Stomach (tissue), 4 donors: ENCODE data around the gene USP34.

Source experiments
- CTCF ChIP-seq, 7 experiments: fragments of 450-650 bp in 4 of 7; fragments of 200-600 bp in 3 of 7; sonication (generic) in 3 of 7; IDR thresholded peaks; one replicate each; pipeline ENCODE4 v1.5.1; 2016 to 2019; ENCODE audit warnings: antibody characterized with exemption in 7 of 7, control low read depth in 2 of 7, mild to moderate bottlenecking in 1 of 7
- POLR2A ChIP-seq, 4 donors: fragments of 450-650 bp; IDR thresholded peaks; one replicate each; pipeline ENCODE4 v1.6.1; 2016; ENCODE audit warnings: antibody characterized with exemption in 4 of 4, control low read depth in 2 of 4, mild to moderate bottlenecking in 1 of 4, moderate library complexity in 1 of 4
- POLR2AphosphoS5 ChIP-seq, 3 donors: sonication (generic); formaldehyde crosslinking; IDR thresholded peaks; one replicate each; pipeline ENCODE4 v1.6.1; 2016; ENCODE audit warnings: antibody characterized with exemption in 3 of 3

GRCh38 chr2:61196671-61197070 lies 274.2 kb downstream of the USP34 start:
- no peak for TF ChIP-seq CTCF (IDR thresholded peaks at IDR 0.05)
- no peak for TF ChIP-seq POLR2A (IDR thresholded peaks at IDR 0.05)
- no peak for TF ChIP-seq POLR2AphosphoS5 (IDR thresholded peaks at IDR 0.05)
